HFF-Myc (cell line): ENCODE data around the gene ALPI.

Experiments used
- DNase-seq: peaks from one replicate; pipeline ENCODE4 v3.0.0-alpha.2; 2011; ENCODE audit warnings: low read depth; ENCODE audit errors: extremely low read depth
- H3K4me3 ChIP-seq: replicated peaks from 2 replicates; pipeline ENCODE4 v1.5.1; 2011; ENCODE audit warnings: low read depth, mild to moderate bottlenecking, control low read depth, low read length
- TF ChIP-seq, protein P1 (sequence below): IDR thresholded peaks from 2 replicates; pipeline ENCODE4 v1.5.1; 2012; ENCODE audit warnings: mild to moderate bottlenecking, low read depth, low read length, control low read depth; ENCODE audit errors: missing control alignments

The ALPI gene

GRCh38 chr2:232489516-232490220 lies 33.7 kb downstream of the ALPI start:
- no peak for DNase-seq
- TF ChIP-seq, protein P1, sequence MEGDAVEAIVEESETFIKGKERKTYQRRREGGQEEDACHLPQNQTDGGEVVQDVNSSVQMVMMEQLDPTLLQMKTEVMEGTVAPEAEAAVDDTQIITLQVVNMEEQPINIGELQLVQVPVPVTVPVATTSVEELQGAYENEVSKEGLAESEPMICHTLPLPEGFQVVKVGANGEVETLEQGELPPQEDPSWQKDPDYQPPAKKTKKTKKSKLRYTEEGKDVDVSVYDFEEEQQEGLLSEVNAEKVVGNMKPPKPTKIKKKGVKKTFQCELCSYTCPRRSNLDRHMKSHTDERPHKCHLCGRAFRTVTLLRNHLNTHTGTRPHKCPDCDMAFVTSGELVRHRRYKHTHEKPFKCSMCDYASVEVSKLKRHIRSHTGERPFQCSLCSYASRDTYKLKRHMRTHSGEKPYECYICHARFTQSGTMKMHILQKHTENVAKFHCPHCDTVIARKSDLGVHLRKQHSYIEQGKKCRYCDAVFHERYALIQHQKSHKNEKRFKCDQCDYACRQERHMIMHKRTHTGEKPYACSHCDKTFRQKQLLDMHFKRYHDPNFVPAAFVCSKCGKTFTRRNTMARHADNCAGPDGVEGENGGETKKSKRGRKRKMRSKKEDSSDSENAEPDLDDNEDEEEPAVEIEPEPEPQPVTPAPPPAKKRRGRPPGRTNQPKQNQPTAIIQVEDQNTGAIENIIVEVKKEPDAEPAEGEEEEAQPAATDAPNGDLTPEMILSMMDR, result no peak
- no peak overlapping the region for H3K4me3 ChIP-seq

GRCh38 chr2:232490221-232491138 lies 34.5 kb downstream of the ALPI start:
- TF ChIP-seq, protein P1, result no peak
- no peak overlapping the region for H3K4me3 ChIP-seq
- DNase-seq, result no peak

GRCh38 chr2:232491139-232491780 lies 35.3 kb downstream of the ALPI start:
- DNase-seq, result no peak
- TF ChIP-seq, protein P1, result no peak
- H3K4me3 ChIP-seq, result no peak overlapping the region

DNA sequence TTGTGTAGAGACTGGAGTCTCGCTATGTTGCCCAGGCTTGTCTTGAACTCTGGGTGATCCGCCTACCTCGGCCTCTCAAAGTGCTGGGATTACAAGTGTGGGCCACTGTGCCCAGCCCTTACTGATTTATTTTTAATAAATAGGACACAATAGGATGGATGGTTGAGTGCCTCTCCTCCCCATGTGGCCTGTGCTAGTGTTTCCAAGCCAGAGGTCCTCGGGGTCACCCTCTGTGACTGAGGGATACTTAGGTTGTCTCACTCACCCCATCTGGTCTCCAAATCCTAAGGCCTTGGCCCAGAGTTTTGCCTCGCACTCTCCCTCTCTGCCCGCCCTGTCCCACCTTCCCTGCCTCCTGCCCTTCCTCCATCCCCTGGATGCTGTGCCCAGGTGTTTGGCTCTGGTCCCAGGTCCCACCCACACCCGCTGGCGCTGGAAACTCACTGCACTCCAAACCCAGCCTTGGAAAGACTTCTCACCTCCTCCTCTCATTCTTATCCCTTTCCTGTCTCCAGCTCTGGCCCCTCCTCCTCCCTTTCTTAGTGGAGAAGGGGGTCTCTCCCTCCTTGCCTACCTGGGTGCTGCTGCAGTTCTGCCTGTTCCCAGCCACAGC lies 36.4 kb downstream of the ALPI start:
- no peak for DNase-seq
- H3K4me3 ChIP-seq, result no peak overlapping the region
- TF ChIP-seq, protein P1, result no peak

DNA sequence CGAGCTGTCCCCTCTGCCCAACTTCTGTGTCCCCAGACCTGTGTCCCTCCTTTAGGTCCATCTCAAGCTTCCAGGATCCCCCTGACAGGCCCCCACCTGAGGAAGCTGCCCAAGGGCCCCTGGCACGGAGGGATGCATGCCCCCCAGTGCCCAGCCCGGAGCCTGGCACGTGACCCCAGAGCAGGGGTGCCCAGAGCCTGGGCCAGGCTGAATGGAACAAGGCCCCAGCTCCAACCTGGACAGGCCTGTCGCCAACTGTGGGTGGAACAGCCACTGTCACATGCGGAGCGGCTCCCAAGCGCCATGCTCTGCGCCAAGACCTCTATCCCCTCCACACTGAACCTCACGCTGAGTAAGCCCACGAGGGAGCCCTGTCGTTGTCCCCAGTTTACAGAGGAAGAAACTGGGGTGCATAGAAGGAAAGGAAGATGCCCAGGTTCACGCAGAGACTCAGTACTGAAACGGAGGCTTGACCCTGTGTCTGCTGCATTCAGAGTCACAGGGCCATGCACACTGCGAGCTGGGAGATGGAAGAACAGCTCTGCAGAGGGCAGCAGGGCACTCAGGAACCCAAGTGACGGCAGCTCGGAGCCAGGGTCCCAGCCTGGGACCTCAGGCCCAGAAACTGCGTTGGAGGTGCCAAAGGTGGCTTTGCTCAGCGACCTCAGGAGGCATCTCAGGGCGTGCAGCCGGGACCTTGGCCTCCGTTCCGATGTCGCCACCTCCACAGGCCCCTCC lies 37.2 kb downstream of the ALPI start:
- no peak overlapping the region for H3K4me3 ChIP-seq
- TF ChIP-seq, protein P1, result no peak
- DNase-seq, result no peak
